Suprapubic skin (tissue), 4 donors: ENCODE results near the gene HIF1AN. TPM values are rescaled to one million over a fixed set of nuclear protein-coding genes. Genes with fewer than 3 reads are reported as not detected.

Source experiments
- DNase-seq, 2 donors: peaks; one replicate each; pipeline ENCODE4 v3.0.0-alpha.2; 2019; ENCODE audit warnings: low spot score in 2 of 2
- H3K27ac ChIP-seq: fragments of 200-600 bp; sonication (generic); one replicate; pipeline ENCODE4 v1.5.1; 2019
- H3K27me3 ChIP-seq: fragments of 200-600 bp; sonication (generic); one replicate; pipeline ENCODE4 v1.5.1; 2019
- H3K36me3 ChIP-seq: fragments of 200-600 bp; sonication (generic); one replicate; pipeline ENCODE4 v1.5.1; 2019
- H3K4me1 ChIP-seq: fragments of 200-600 bp; sonication (generic); one replicate; pipeline ENCODE4 v1.5.1; 2019
- H3K4me3 ChIP-seq: fragments of 200-600 bp; sonication (generic); one replicate; pipeline ENCODE4 v1.5.1; 2019; ENCODE audit warnings: mild to moderate bottlenecking
- H3K9me3 ChIP-seq: fragments of 200-600 bp; sonication (generic); one replicate; pipeline ENCODE4 v1.5.1; 2019
- CTCF ChIP-seq, 2 donors: fragments of 200-600 bp in 1 of 2; fragments of 450-650 bp in 1 of 2; sonication (generic) in 1 of 2; IDR thresholded peaks; one replicate each; pipeline ENCODE4 v1.5.1; 2016 to 2019; ENCODE audit warnings: antibody characterized with exemption in 2 of 2, mild to moderate bottlenecking in 1 of 2, moderate library complexity in 1 of 2
- EP300 ChIP-seq: sonication (generic); formaldehyde crosslinking; IDR thresholded peaks from one replicate; pipeline ENCODE4 v1.6.1; 2017; ENCODE audit warnings: antibody characterized with exemption
- POLR2A ChIP-seq, 2 donors: fragments of 450-650 bp; IDR thresholded peaks; one replicate each; pipeline ENCODE4 v1.6.1; 2017; ENCODE audit warnings: antibody characterized with exemption in 2 of 2, mild to moderate bottlenecking in 2 of 2, moderate library complexity in 2 of 2
- POLR2AphosphoS5 ChIP-seq, 3 donors: sonication (generic); formaldehyde crosslinking; IDR thresholded peaks; one replicate each; pipeline ENCODE4 v1.6.1; 2017; ENCODE audit warnings: antibody characterized with exemption in 3 of 3
- WGBS: methylation state at CpG from one replicate; pipeline ENCODE4 v1.1.5; 2018; 5-methylcytosine and 5-hydroxymethylcytosine counted together
- total RNA-seq, 4 donors: library from RNA; depleted of rRNA; stranded (reverse); fragments of >200 nt; gene quantifications; one replicate each; pipeline ENCODE4 v1.1.0, GENCODE V29; 2016

Gene HIF1AN
- total RNA-seq, 4 donors from 2014 or later = 13.5 to 43.5 (median 22.1) TPM

GRCh38 chr10:100553929-100554328 is 18.2 kb downstream of the HIF1AN start:
- WGBS = 92% methylated on average over 3 of the region's 3 CpGs
- Histone ChIP-seq H3K4me3 (no peak overlapping the region), H3K27ac (no peak overlapping the region), H3K27me3 (no peaks in the 10 kb centered on the region), H3K36me3 (peaks cover 24% of the 10 kb centered on the region), H3K4me1 (no peaks in the 10 kb centered on the region), H3K9me3 (no peaks in the 10 kb centered on the region)
- no peak for DNase-seq
- TF ChIP-seq EP300 (no peak), POLR2A (IDR thresholded peaks at IDR 0.05) (no peak), CTCF (IDR thresholded peaks at IDR 0.05) (no peak), POLR2AphosphoS5 (IDR thresholded peaks at IDR 0.05) (no peak)

GRCh38 chr10:100554902-100555301 is 19.2 kb downstream of the HIF1AN start:
- Histone ChIP-seq H3K9me3 (no peaks in the 10 kb centered on the region), H3K27me3 (no peaks in the 10 kb centered on the region), H3K4me3 (no peak overlapping the region), H3K27ac (no peak overlapping the region), H3K36me3 (peaks cover 14% of the 10 kb centered on the region), H3K4me1 (no peaks in the 10 kb centered on the region)
- WGBS = 92% methylated on average over 2 of the region's 2 CpGs
- no peak for DNase-seq
- TF ChIP-seq POLR2AphosphoS5 (IDR thresholded peaks at IDR 0.05) (no peak), POLR2A (IDR thresholded peaks at IDR 0.05) (no peak), EP300 (no peak), CTCF (IDR thresholded peaks at IDR 0.05) (no peak)

GRCh38 chr10:100560248-100560647 is 24.5 kb downstream of the HIF1AN start:
- no peak for DNase-seq
- 89% methylated on average over 1 of the region's 1 CpG for WGBS
- Histone ChIP-seq H3K27me3 (peaks cover 46% of the 10 kb centered on the region), H3K4me3 (no peak overlapping the region), H3K36me3 (no peaks in the 10 kb centered on the region), H3K27ac (no peak overlapping the region), H3K9me3 (no peaks in the 10 kb centered on the region), H3K4me1 (peaks cover 9% of the 10 kb centered on the region)
- TF ChIP-seq EP300 (no peak), POLR2A (IDR thresholded peaks at IDR 0.05) (no peak), POLR2AphosphoS5 (IDR thresholded peaks at IDR 0.05) (no peak), CTCF (IDR thresholded peaks at IDR 0.05) (no peak)

GRCh38 chr10:100561005-100561404 is 25.3 kb downstream of the HIF1AN start:
- WGBS = 72% methylated on average over 2 of the region's 2 CpGs
- H3K27ac ChIP-seq = no peak overlapping the region
- H3K36me3 ChIP-seq = no peaks in the 10 kb centered on the region
- DNase-seq = no peak
- no peaks in the 10 kb centered on the region for H3K9me3 ChIP-seq
- H3K4me3 ChIP-seq = no peak overlapping the region
- peaks cover 9% of the 10 kb centered on the region for H3K4me1 ChIP-seq
- no peak for TF ChIP-seq EP300
- TF ChIP-seq CTCF (IDR thresholded peaks at IDR 0.05) = no peak
- TF ChIP-seq POLR2A (IDR thresholded peaks at IDR 0.05) = no peak
- no peak for TF ChIP-seq POLR2AphosphoS5 (IDR thresholded peaks at IDR 0.05)
- H3K27me3 ChIP-seq = peaks cover 52% of the 10 kb centered on the region

GRCh38 chr10:100562008-100562672 is 26.4 kb downstream of the HIF1AN start:
- no peak for DNase-seq
- TF ChIP-seq POLR2A (IDR thresholded peaks at IDR 0.05) (no peak), CTCF (IDR thresholded peaks at IDR 0.05) (peak; percentile 52 to 98)
- WGBS = 5% methylated on average over 10 of the region's 62 CpGs
- H3K4me1 ChIP-seq = peaks cover 9% of the 10 kb centered on the region
- H3K36me3 ChIP-seq = no peaks in the 10 kb centered on the region
- H3K9me3 ChIP-seq = no peaks in the 10 kb centered on the region
- no peak overlapping the region for H3K27ac ChIP-seq
- H3K4me3 ChIP-seq = no peak overlapping the region
- H3K27me3 ChIP-seq = peaks cover 63% of the 10 kb centered on the region
